Esophagus muscularis mucosa (tissue), 4 donors: ENCODE results near the gene AMOT. TPM values are rescaled to one million over a fixed set of nuclear protein-coding genes. Genes with fewer than 3 reads are reported as not detected.
"Not testable (repeated sequence)": the region's sequence is repeated elsewhere in the genome, so short reads cannot be mapped to it uniquely, and the experiment has no call there.

Source experiments
- DNase-seq: peaks from one replicate; pipeline ENCODE4 v3.0.0-alpha.2; 2017; ENCODE audit errors: extremely low spot score
- H3K27ac ChIP-seq, 4 donors: fragments of 200-600 bp; sonication (generic); replicated peaks in 1 of 4; 1 replicate in 3 of 4; 2 replicates in 1 of 4; pipeline ENCODE4 v1.5.1; 2016 to 2019; ENCODE audit warnings: mild to moderate bottlenecking in 1 of 4
- H3K27me3 ChIP-seq, 4 donors: fragments of 200-600 bp; sonication (generic); one replicate each; pipeline versions ENCODE4 v1.5.1 to v1.6.0; 2016 to 2019
- H3K36me3 ChIP-seq, 4 donors: fragments of 200-600 bp; sonication (generic); one replicate each; pipeline ENCODE4 v1.5.1; 2016 to 2019
- H3K4me1 ChIP-seq, 4 donors: fragments of 200-600 bp; sonication (generic); one replicate each; pipeline ENCODE4 v1.5.1; 2016 to 2019
- H3K4me3 ChIP-seq, 4 donors: fragments of 200-600 bp; sonication (generic); 1 replicate in 2 of 4; 2 replicates in 2 of 4; pipeline ENCODE4 v1.5.1; 2016 to 2019; ENCODE audit warnings: mild to moderate bottlenecking in 4 of 4, moderate library complexity in 1 of 4
- H3K9me3 ChIP-seq, 4 donors: fragments of 200-600 bp; sonication (generic); 1 replicate in 3 of 4; 2 replicates in 1 of 4; pipeline ENCODE4 v1.5.1; 2016 to 2019
- CTCF ChIP-seq, 3 experiments: fragments of 200-600 bp in 2 of 3; fragments of 450-650 bp in 1 of 3; sonication (generic) in 2 of 3; IDR thresholded peaks; one replicate each; pipeline ENCODE4 v1.5.1; 2017 to 2019; ENCODE audit warnings: antibody characterized with exemption in 3 of 3, mild to moderate bottlenecking in 2 of 3, moderate library complexity in 1 of 3
- EP300 ChIP-seq: sonication (generic); formaldehyde crosslinking; IDR thresholded peaks from one replicate; pipeline ENCODE4 v1.6.1; 2017; ENCODE audit warnings: antibody characterized with exemption
- POLR2A ChIP-seq: fragments of 450-650 bp; IDR thresholded peaks from one replicate; pipeline ENCODE4 v1.6.1; 2017; ENCODE audit warnings: antibody characterized with exemption, moderate library complexity, mild to moderate bottlenecking, low read depth
- POLR2AphosphoS5 ChIP-seq, 2 donors: sonication (generic); formaldehyde crosslinking; IDR thresholded peaks; one replicate each; pipeline ENCODE4 v1.6.1; 2017; ENCODE audit warnings: antibody characterized with exemption in 2 of 2
- WGBS: methylation state at CpG from one replicate; pipeline ENCODE4 v1.1.5; 2018; 5-methylcytosine and 5-hydroxymethylcytosine counted together
- intact Hi-C: fragments of 100-400 bp; cut with DNase I; formaldehyde crosslinking; loops from one replicate; pipeline ENCODE4 v1.15.1; 2023
- total RNA-seq, 4 donors: library from RNA; depleted of rRNA; stranded (reverse); fragments of >200 nt; gene quantifications; one replicate each; pipeline versions ENCODE4 v1.1.0 to v1.2.1, GENCODE V29; 2016

The AMOT gene
- total RNA-seq, 4 donors from 2014 or later = 4.5 to 11.1 (median 9.2) TPM

GRCh38 chrX:112863850-112864249, 23.2 kb upstream of the AMOT start:
- intact Hi-C loops = no loop called here
- no peaks in the 10 kb centered on the region for H3K9me3 ChIP-seq
- WGBS = 73% methylated on average over 2 of the region's 2 CpGs
- H3K27me3 ChIP-seq = no peaks in the 10 kb centered on the region
- TF ChIP-seq CTCF (IDR thresholded peaks at IDR 0.05) (no peak), POLR2A (no peak), EP300 (no peak), POLR2AphosphoS5 (IDR thresholded peaks at IDR 0.05) (no peak)
- no peak for DNase-seq
- no peak overlapping the region for H3K4me3 ChIP-seq
- H3K4me1 ChIP-seq = no peaks in the 10 kb centered on the region
- no peak overlapping the region for H3K27ac ChIP-seq
- H3K36me3 ChIP-seq = no peaks in the 10 kb centered on the region

GRCh38 chrX:112857478-112857878, 16.8 kb upstream of the AMOT start:
- intact Hi-C loops = no loop called here
- Histone ChIP-seq H3K9me3 (no peaks in the 10 kb centered on the region), H3K27me3 (no peaks in the 10 kb centered on the region), H3K4me1 (no peaks in the 10 kb centered on the region), H3K36me3 (no peaks in the 10 kb centered on the region), H3K4me3 (no peak overlapping the region), H3K27ac (no peak overlapping the region)
- no peak for TF ChIP-seq EP300
- TF ChIP-seq POLR2A = no peak
- no peak for TF ChIP-seq CTCF (IDR thresholded peaks at IDR 0.05)
- no peak for TF ChIP-seq POLR2AphosphoS5 (IDR thresholded peaks at IDR 0.05)
- DNase-seq = no peak
- 93% methylated on average over 5 of the region's 5 CpGs for WGBS

GRCh38 chrX:112854901-112855300, 14.3 kb upstream of the AMOT start:
- intact Hi-C loops, H3K36me3 ChIP-seq, H3K9me3 ChIP-seq, DNase-seq, H3K27me3 ChIP-seq, H3K4me1 ChIP-seq, H3K4me3 ChIP-seq, H3K27ac ChIP-seq: not testable (repeated sequence)
- 92% methylated on average over 6 of the region's 26 CpGs for WGBS

- no peaks in the 10 kb centered on the region for H3K27me3 ChIP-seq
- TF ChIP-seq POLR2A (no peak), EP300 (no peak), CTCF (IDR thresholded peaks at IDR 0.05) (no peak), POLR2AphosphoS5 (IDR thresholded peaks at IDR 0.05) (no peak)
Measured at GRCh38 chrX:112852851-112853250, 12.2 kb upstream of the AMOT start.

GRCh38 chrX:112851806-112852205, 11.2 kb upstream of the AMOT start:
- Histone ChIP-seq H3K27ac (no peak overlapping the region), H3K27me3 (no peaks in the 10 kb centered on the region), H3K4me3 (no peak overlapping the region), H3K4me1 (no peaks in the 10 kb centered on the region), H3K9me3 (no peaks in the 10 kb centered on the region), H3K36me3 (no peaks in the 10 kb centered on the region)
- intact Hi-C loops = no loop called here
- TF ChIP-seq POLR2AphosphoS5 (IDR thresholded peaks at IDR 0.05) (no peak), EP300 (no peak), POLR2A (no peak), CTCF (IDR thresholded peaks at IDR 0.05) (no peak)
- WGBS = 39% methylated on average over 4 of the region's 4 CpGs
- no peak for DNase-seq

More at GRCh38 chrX:112852851-112853250, 12.2 kb upstream of the AMOT start:
- Histone ChIP-seq H3K9me3 (no peaks in the 10 kb centered on the region), H3K4me1 (no peaks in the 10 kb centered on the region), H3K36me3 (no peaks in the 10 kb centered on the region), H3K4me3 (no peak overlapping the region), H3K27ac (no peak overlapping the region)
- intact Hi-C loops = no loop called here
- WGBS = 66% methylated on average over 3 of the region's 3 CpGs
- DNase-seq = no peak
